Measurements from ENCODE around the gene WIPF2.

- no peak for TF ChIP-seq EP300 (IDR thresholded peaks at IDR 0.05)
- TF ChIP-seq CTCF (IDR thresholded peaks at IDR 0.05) = no peak
These were observed 106.3 kb downstream of the WIPF2 start for GRCh38 chr17:40325156-40326013.
